ENCODE data around the gene MPZL3. TPM values are rescaled to one million over a fixed set of nuclear protein-coding genes. Genes with fewer than 3 reads are reported as not detected.

Gene MPZL3
- total RNA-seq, 6 donors from 2014 or later, result 2.3 to 27.7 (median 10.4) TPM

DNA sequence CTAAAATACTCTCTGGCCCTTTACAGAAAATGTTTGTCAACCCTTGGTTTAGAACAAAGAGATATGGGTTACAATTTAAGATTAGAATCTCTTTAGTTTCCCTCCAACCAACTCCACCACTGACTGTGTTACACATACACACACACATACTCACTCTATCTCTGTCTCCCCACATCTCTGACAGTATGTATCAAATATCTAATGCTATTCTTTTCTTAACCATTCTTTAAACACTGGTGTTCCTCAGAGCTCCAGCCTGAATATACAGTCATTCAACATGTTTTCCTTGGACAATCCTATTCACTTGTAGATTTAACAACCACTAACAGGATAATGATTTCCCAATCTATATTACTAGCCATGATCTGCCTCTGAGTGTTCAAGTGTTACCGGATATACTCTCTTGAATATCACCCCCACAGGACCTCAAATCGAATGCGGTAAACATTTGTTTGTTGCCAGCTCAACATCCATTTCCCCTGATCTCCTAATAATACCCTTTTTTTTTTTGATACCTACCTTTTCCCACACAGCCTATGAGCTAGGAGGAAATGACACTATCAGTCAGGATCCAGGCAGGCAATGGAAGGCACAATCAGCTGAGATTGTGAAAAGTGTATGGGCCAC, 6.1 kb downstream of the MPZL3 start:
- DNase-seq (no peak), ATAC-seq (ENCODE audit: low FRiP score in 2 of 2) (no peak)
- H3K27ac ChIP-seq, result peak overlapping the region in 2 of 4 donors; percentile 51 to 71
- no peak for TF ChIP-seq POLR2AphosphoS5 (IDR thresholded peaks at IDR 0.05)
- no peak for TF ChIP-seq POLR2A (IDR thresholded peaks at IDR 0.05)
- TF ChIP-seq, protein P1, sequence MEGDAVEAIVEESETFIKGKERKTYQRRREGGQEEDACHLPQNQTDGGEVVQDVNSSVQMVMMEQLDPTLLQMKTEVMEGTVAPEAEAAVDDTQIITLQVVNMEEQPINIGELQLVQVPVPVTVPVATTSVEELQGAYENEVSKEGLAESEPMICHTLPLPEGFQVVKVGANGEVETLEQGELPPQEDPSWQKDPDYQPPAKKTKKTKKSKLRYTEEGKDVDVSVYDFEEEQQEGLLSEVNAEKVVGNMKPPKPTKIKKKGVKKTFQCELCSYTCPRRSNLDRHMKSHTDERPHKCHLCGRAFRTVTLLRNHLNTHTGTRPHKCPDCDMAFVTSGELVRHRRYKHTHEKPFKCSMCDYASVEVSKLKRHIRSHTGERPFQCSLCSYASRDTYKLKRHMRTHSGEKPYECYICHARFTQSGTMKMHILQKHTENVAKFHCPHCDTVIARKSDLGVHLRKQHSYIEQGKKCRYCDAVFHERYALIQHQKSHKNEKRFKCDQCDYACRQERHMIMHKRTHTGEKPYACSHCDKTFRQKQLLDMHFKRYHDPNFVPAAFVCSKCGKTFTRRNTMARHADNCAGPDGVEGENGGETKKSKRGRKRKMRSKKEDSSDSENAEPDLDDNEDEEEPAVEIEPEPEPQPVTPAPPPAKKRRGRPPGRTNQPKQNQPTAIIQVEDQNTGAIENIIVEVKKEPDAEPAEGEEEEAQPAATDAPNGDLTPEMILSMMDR (IDR thresholded peaks at IDR 0.05), result no peak
- TF ChIP-seq EP300 (IDR thresholded peaks at IDR 0.05), result peak in 1 of 4 donors; percentile 47
- no peaks in the 10 kb centered on the region for H3K36me3 ChIP-seq
- H3K9me3 ChIP-seq, result no peaks in the 10 kb centered on the region
- no peak overlapping the region for H3K4me3 ChIP-seq
- H3K4me1 ChIP-seq, result peaks cover 14 to 45% (median 23%) of the 10 kb centered on the region in 4 donors
- 59 to 62% methylated on average over 3 of the region's 3 CpGs for whole genome bisulfite sequencing, 2 donors
- H3K27me3 ChIP-seq, result no peaks in the 10 kb centered on the region

DNA sequence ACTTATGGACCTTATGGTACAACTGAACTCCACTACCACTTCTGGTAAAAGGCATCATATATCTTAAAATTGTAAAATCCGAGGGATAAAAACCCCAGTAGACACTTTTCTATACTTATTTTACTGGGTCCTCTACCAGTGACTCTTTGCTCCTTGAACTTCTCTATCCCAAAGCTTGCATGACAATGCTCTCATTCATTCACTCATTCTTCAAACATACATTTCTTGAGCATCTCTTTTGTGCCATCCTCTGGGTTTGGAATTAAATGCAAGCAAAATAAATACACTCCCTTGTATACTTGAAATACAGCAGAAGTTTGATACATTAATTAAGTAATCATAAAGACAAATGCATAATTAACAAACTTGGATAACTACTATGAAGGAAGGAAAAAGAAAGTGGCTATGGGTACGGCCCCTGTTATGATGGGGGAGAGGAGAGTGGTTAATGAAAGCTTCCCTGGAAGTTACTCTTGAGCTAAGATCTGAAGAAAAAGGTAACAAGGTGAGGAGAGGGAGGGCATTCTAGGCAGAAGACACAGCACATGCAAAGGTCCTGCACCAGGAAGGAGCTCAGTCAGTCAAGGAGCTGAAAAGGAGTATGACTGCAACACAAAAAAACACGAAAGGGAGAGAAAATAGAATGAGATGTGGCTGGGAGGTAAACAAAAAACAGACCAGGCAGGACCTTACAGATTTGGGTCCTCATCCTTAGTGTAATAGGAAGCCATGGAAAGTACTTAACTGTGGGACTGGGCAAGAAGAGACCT, 8.0 kb downstream of the MPZL3 start:
- no peak overlapping the region for H3K4me3 ChIP-seq
- no peak for ATAC-seq (ENCODE audit: low FRiP score in 2 of 2)
- H3K27ac ChIP-seq, result no peak overlapping the region
- 87 to 88% methylated on average over 3 of the region's 3 CpGs for WGBS, 2 donors
- DNase-seq, result no peak
- H3K9me3 ChIP-seq, result no peaks in the 10 kb centered on the region
- peaks cover 28 to 52% (median 41%) of the 10 kb centered on the region in 4 donors for H3K4me1 ChIP-seq
- H3K27me3 ChIP-seq, result no peaks in the 10 kb centered on the region
- no peaks in the 10 kb centered on the region for H3K36me3 ChIP-seq
- no peak for TF ChIP-seq POLR2A (IDR thresholded peaks at IDR 0.05)
- no peak for TF ChIP-seq POLR2AphosphoS5 (IDR thresholded peaks at IDR 0.05)
- TF ChIP-seq EP300 (IDR thresholded peaks at IDR 0.05), result no peak
- TF ChIP-seq, protein P1 (IDR thresholded peaks at IDR 0.05), result no peak

DNA sequence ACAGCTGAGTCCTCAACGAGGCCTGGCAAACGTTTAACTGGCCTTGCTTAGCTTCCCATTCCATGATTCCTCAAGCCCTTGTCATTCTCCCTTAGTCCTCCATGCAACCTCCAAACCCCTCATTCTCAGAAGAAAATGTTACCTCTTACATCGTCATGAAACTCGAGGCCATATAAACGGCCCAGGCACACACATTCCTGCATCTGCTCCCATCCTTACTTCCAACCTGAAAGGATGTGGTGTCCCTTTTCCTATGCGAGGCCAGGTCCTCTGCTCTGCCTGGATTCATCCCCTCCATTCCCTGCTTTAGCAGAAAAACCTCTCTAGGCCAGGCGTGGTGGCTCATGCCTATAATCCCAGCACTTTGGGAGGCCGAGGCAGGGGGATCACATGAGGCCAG, 9.0 kb downstream of the MPZL3 start:
- Histone ChIP-seq H3K36me3 (no peaks in the 10 kb centered on the region), H3K9me3 (no peaks in the 10 kb centered on the region), H3K4me1 (peaks cover 37 to 62% (median 49%) of the 10 kb centered on the region in 4 donors), H3K27ac (peak overlapping the region in 2 of 4 donors; percentile 91 to 93), H3K4me3 (no peak overlapping the region), H3K27me3 (no peaks in the 10 kb centered on the region)
- WGBS, 2 donors, result 69 to 85% methylated on average over 7 to 8 of the region's 8 CpGs
- no peak for TF ChIP-seq POLR2AphosphoS5 (IDR thresholded peaks at IDR 0.05)
- TF ChIP-seq EP300 (IDR thresholded peaks at IDR 0.05), result no peak
- TF ChIP-seq POLR2A (IDR thresholded peaks at IDR 0.05), result no peak
- TF ChIP-seq, protein P1 (IDR thresholded peaks at IDR 0.05), result no peak
- DNase-seq (no peak), ATAC-seq (ENCODE audit: low FRiP score in 2 of 2) (no peak)

DNA sequence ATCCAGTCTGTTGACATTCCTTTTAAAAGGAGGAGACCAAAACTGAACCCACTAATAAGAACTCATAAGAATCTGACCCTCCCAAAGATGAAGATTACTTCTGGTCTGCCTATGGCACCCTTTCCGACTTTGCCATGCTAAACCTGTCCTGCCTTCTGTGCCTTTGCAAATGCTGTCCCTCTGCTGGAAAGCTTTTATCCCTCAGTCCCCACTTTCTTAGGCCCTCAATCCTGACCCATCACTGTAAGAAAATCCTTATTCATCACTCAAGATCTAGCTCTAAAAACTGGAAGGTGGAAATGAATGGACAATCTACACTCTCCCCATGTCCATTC, 10.4 kb downstream of the MPZL3 start:
- H3K4me1 ChIP-seq, result peaks cover 43 to 60% (median 46%) of the 10 kb centered on the region in 4 donors
- WGBS, 2 donors, result 50 to 87% methylated on average over 1 of the region's 1 CpG
- H3K27me3 ChIP-seq, result no peaks in the 10 kb centered on the region
- H3K4me3 ChIP-seq, result no peak overlapping the region
- H3K27ac ChIP-seq, result peak overlapping the region; percentile 79 to 93 (median 88)
- no peaks in the 10 kb centered on the region for H3K9me3 ChIP-seq
- ATAC-seq (ENCODE audit: low FRiP score in 2 of 2) (no peak), DNase-seq (no peak)
- TF ChIP-seq POLR2AphosphoS5 (IDR thresholded peaks at IDR 0.05), result no peak
- TF ChIP-seq, protein P1 (IDR thresholded peaks at IDR 0.05), result no peak
- no peak for TF ChIP-seq POLR2A (IDR thresholded peaks at IDR 0.05)
- no peak for TF ChIP-seq EP300 (IDR thresholded peaks at IDR 0.05)
- H3K36me3 ChIP-seq, result no peaks in the 10 kb centered on the region

Measured in upper lobe of left lung (tissue), 6 donors.